ENCODE data around the gene DNAJC11. TPM values are rescaled to one million over a fixed set of nuclear protein-coding genes. Genes with fewer than 3 reads are reported as not detected.

The DNAJC11 gene
- total RNA-seq, 1 donor from 2014 or later: 47.6 TPM

GRCh38 chr1:6603238-6603914 is 98.2 kb downstream of the DNAJC11 start:
- Histone ChIP-seq H3F3A (ENCODE audit: low read depth) (peaks cover 45% of the 10 kb centered on the region), H3K79me2 (ENCODE audit: low read depth) (peaks cover 34% of the 10 kb centered on the region), H3K4me2 (peak overlapping the region; percentile 99), H2AFZ (replicated peaks) (peak overlapping the region; percentile 78), H3K27ac (peak overlapping the region; percentile 31), H3K36me3 (no peaks in the 10 kb centered on the region), H3K4me1 (peaks cover 33% of the 10 kb centered on the region), H3K27me3 (peaks cover 23% of the 10 kb centered on the region), H3K4me3 (peak overlapping the region; percentile 65), H3K9ac (no peak overlapping the region), H4K20me1 (ENCODE audit: low read depth) (peaks cover 30% of the 10 kb centered on the region), H3K9me3 (ENCODE audit: low read depth) (no peaks in the 10 kb centered on the region)
- Mint-ChIP-seq H3K27me3 (ENCODE audit: insufficient read depth, low read depth) (peaks cover 8% of the 10 kb centered on the region), H3K36me3 (no peaks in the 10 kb centered on the region), H3K9me3 (no peaks in the 10 kb centered on the region), H3K27ac (peak overlapping the region; percentile 99), H3K4me1 (peaks cover 36% of the 10 kb centered on the region), H3K4me3 (peak overlapping the region; percentile 84)
- peak; percentile 69 for DNase-seq (ENCODE audit: low spot score)
- TF ChIP-seq, protein P1, sequence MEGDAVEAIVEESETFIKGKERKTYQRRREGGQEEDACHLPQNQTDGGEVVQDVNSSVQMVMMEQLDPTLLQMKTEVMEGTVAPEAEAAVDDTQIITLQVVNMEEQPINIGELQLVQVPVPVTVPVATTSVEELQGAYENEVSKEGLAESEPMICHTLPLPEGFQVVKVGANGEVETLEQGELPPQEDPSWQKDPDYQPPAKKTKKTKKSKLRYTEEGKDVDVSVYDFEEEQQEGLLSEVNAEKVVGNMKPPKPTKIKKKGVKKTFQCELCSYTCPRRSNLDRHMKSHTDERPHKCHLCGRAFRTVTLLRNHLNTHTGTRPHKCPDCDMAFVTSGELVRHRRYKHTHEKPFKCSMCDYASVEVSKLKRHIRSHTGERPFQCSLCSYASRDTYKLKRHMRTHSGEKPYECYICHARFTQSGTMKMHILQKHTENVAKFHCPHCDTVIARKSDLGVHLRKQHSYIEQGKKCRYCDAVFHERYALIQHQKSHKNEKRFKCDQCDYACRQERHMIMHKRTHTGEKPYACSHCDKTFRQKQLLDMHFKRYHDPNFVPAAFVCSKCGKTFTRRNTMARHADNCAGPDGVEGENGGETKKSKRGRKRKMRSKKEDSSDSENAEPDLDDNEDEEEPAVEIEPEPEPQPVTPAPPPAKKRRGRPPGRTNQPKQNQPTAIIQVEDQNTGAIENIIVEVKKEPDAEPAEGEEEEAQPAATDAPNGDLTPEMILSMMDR (IDR thresholded peaks at IDR 0.05): no peak
- peak; percentile 24 for TF ChIP-seq EZH2phosphoT487 (IDR thresholded peaks at IDR 0.05)

- Mint-ChIP-seq H3K36me3 (no peaks in the 10 kb centered on the region), H3K4me1 (peaks cover 36% of the 10 kb centered on the region), H3K27me3 (ENCODE audit: insufficient read depth, low read depth) (peaks cover 8% of the 10 kb centered on the region), H3K27ac (peak within 1 kb of the TSS; percentile 99), H3K9me3 (no peaks in the 10 kb centered on the region), H3K4me3 (peak within 1 kb of the TSS; percentile 96)
- H3K27me3 ChIP-seq: peaks cover 23% of the 10 kb centered on the region
- no peaks in the 10 kb centered on the region for H3K36me3 ChIP-seq
- H3F3A ChIP-seq (ENCODE audit: low read depth): peaks cover 45% of the 10 kb centered on the region
- peaks cover 30% of the 10 kb centered on the region for H4K20me1 ChIP-seq (ENCODE audit: low read depth)
- H3K27ac ChIP-seq: peak within 1 kb of the TSS; percentile 31
- peaks cover 41% of the 10 kb centered on the region for H3K79me2 ChIP-seq (ENCODE audit: low read depth)
- H3K4me3 ChIP-seq: peak within 1 kb of the TSS; percentile 65
- peak; percentile 91 for DNase-seq (ENCODE audit: low spot score)
- H3K9ac ChIP-seq: no peak within 1 kb of the TSS
- TF ChIP-seq EZH2 (IDR thresholded peaks at IDR 0.05) (no peak), EZH2phosphoT487 (IDR thresholded peaks at IDR 0.05) (no peak)
- TF ChIP-seq, protein P1 (IDR thresholded peaks at IDR 0.05): no peak
- H3K9me3 ChIP-seq (ENCODE audit: low read depth): no peaks in the 10 kb centered on the region
- H3K4me2 ChIP-seq: peak within 1 kb of the TSS; percentile 99
- peaks cover 33% of the 10 kb centered on the region for H3K4me1 ChIP-seq
- H2AFZ ChIP-seq (replicated peaks): peak within 1 kb of the TSS; percentile 78
Observed at GRCh38 chr1:6602669-6603237, 98.9 kb downstream of the DNAJC11 start, which contains the start of gene KLHL21. Gene KLHL21, minus strand, starts transcription at chr1:6602869. Its CDS starts 52 bp downstream, at chr1:6602817.

DNA sequence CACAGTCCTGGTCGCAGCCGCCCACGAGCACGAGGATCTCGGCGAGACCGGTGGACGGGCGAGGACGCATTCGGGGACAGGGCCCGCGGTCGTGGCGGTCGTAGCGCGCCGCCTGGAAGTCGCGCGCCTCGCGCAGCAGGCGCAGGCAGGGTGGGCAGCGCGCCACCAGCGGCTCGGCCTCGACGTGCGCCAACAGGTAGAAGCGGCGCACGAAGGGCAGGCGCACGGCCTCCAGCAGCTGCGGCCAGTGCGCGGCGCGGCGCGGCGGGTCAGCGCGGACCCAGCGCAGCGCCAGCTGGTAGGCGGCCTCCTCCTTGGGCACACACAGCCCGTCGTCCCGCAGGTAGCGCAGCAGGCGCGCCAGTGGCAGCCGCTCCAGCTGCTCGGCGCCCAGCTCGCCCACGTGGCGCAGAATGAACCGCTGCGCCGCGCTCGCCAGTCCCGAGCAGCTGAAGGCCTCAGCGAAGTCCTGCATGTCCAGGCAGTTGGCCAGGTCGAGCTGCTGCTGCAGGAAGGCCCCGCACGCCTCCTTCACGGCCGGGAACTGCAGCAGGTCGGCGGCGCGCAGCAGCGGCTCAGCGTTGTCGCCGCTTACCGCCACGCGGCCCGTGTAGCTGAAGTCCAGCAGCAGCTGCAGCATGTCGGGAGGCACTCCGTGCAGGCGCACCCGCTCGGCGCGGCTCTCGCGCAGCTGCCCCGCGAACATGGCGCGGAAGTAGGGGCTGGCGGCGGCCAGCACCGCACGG is 99.5 kb downstream of the DNAJC11 start:
- Mint-ChIP-seq H3K36me3 (no peaks in the 10 kb centered on the region), H3K27me3 (ENCODE audit: insufficient read depth, low read depth) (peaks cover 7% of the 10 kb centered on the region), H3K4me1 (peaks cover 36% of the 10 kb centered on the region), H3K4me3 (peak overlapping the region; percentile 96), H3K9me3 (no peaks in the 10 kb centered on the region), H3K27ac (no peak overlapping the region)
- H3F3A ChIP-seq (ENCODE audit: low read depth): peaks cover 45% of the 10 kb centered on the region
- no peaks in the 10 kb centered on the region for H3K9me3 ChIP-seq (ENCODE audit: low read depth)
- no peak overlapping the region for H3K9ac ChIP-seq
- H3K27ac ChIP-seq: no peak overlapping the region
- no peak for TF ChIP-seq EZH2phosphoT487 (IDR thresholded peaks at IDR 0.05)
- TF ChIP-seq EZH2 (IDR thresholded peaks at IDR 0.05): peak; percentile 59
- H3K4me2 ChIP-seq: peak overlapping the region; percentile 99
- DNase-seq (ENCODE audit: low spot score): peak; percentile 77
- H2AFZ ChIP-seq (replicated peaks): peak overlapping the region; percentile 78
- peaks cover 23% of the 10 kb centered on the region for H3K27me3 ChIP-seq
- peaks cover 33% of the 10 kb centered on the region for H3K4me1 ChIP-seq
- H3K4me3 ChIP-seq: peak overlapping the region; percentile 65
- no peaks in the 10 kb centered on the region for H3K36me3 ChIP-seq
- peaks cover 32% of the 10 kb centered on the region for H4K20me1 ChIP-seq (ENCODE audit: low read depth)
- peaks cover 43% of the 10 kb centered on the region for H3K79me2 ChIP-seq (ENCODE audit: low read depth)

All from neural progenitor cell (in vitro differentiated cells).